KG1 (cell line): ENCODE measurements around the gene SND1.

Experiments
- DNase-seq: peaks from one replicate; lab custom pipeline; 2025; lab: John Stamatoyannopoulos, UW

The SND1 gene

GRCh38 chr7:127871226-127871625 lies 219.2 kb downstream of the SND1 start:
- DNase-seq: no peak

GRCh38 chr7:127872122-127872521 lies 220.1 kb downstream of the SND1 start:
- DNase-seq: no peak

GRCh38 chr7:127873151-127873550 lies 221.2 kb downstream of the SND1 start:
- no peak for DNase-seq

GRCh38 chr7:127873715-127874636 lies 222.0 kb downstream of the SND1 start:
- no peak for DNase-seq

- DNase-seq: no peak
Measured at GRCh38 chr7:127874951-127875608, 223.1 kb downstream of the SND1 start.

GRCh38 chr7:127876393-127876792 lies 224.4 kb downstream of the SND1 start:
- DNase-seq: no peak

GRCh38 chr7:127877951-127878350 lies 226.0 kb downstream of the SND1 start:
- no peak for DNase-seq

- no peak for DNase-seq
Measured at GRCh38 chr7:127878791-127879190, 226.8 kb downstream of the SND1 start.

GRCh38 chr7:127879436-127879835 lies 227.4 kb downstream of the SND1 start:
- no peak for DNase-seq

GRCh38 chr7:127879942-127880341 lies 227.9 kb downstream of the SND1 start:
- DNase-seq: no peak

GRCh38 chr7:127880454-127880853 lies 228.5 kb downstream of the SND1 start:
- no peak for DNase-seq

GRCh38 chr7:127881564-127881963 lies 229.6 kb downstream of the SND1 start:
- no peak for DNase-seq

- no peak for DNase-seq
Measured at GRCh38 chr7:127882313-127882920, 230.4 kb downstream of the SND1 start.

- no peak for DNase-seq
Measured at GRCh38 chr7:127884066-127884559, 232.1 kb downstream of the SND1 start.

GRCh38 chr7:127885222-127885772 lies 233.3 kb downstream of the SND1 start:
- DNase-seq: no peak

- DNase-seq: no peak
Measured at GRCh38 chr7:127885843-127886242, 233.8 kb downstream of the SND1 start.

- DNase-seq: no peak
Measured at GRCh38 chr7:127886248-127886647, 234.3 kb downstream of the SND1 start.

GRCh38 chr7:127887096-127887495 lies 235.1 kb downstream of the SND1 start:
- no peak for DNase-seq

GRCh38 chr7:127887631-127888030 lies 235.6 kb downstream of the SND1 start:
- DNase-seq: no peak

GRCh38 chr7:127888411-127888810 lies 236.4 kb downstream of the SND1 start:
- DNase-seq: no peak

GRCh38 chr7:127888825-127889224 lies 236.8 kb downstream of the SND1 start:
- DNase-seq: no peak

- no peak for DNase-seq
Measured at GRCh38 chr7:127889677-127890076, 237.7 kb downstream of the SND1 start.
